ENCODE data around the gene MUC6. TPM values are rescaled to one million over a fixed set of nuclear protein-coding genes. Genes with fewer than 3 reads are reported as not detected.

The MUC6 gene
- total and polyA plus RNA-seq, 10 of the 15 experiments (the other 5 are each of a cell fraction or from before 2014, with no cell fraction given) = 0.03 TPM; not detected in 8

DNA sequence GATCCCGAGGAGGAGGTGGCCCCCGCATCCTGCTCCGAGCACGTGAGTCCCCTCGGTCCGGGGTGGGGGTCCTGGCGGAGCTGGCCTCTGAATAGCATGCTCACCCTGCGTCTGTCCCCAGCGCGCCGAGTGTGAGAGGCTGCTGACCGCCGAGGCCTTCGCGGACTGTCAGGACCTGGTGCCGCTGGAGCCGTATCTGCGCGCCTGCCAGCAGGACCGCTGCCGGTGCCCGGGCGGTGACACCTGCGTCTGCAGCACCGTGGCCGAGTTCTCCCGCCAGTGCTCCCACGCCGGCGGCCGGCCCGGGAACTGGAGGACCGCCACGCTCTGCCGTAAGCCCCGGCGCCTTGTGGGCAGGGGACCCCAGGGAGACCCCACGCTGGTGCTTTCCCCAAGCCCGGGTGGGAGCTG, 41.7 kb upstream of the MUC6 start:
- ChIA-PET RAD21 (ENCODE audit: unreplicated experiment) (no interaction called here), CTCF (no interaction called here), POLR2A (no interaction called here), SMC1A (ENCODE audit: uncharacterized antibody, unreplicated experiment) (no interaction called here)
- Histone ChIP-seq H3K36me3 (ENCODE audit: control insufficient read depth in 2 of 2, insufficient read depth in 2 of 2, low read length in 1 of 2) (no peaks in the 10 kb centered on the region), H3K9ac (ENCODE audit: control insufficient read depth, insufficient read depth, low read length) (no peak overlapping the region), H3K4me3 (no peak overlapping the region), H3K9me3 (replicated peaks; ENCODE audit: control insufficient read depth, insufficient read depth, low read length) (no peaks in the 10 kb centered on the region; the same call in 2 of the 3 replicates), H4K20me1 (ENCODE audit: control insufficient read depth, insufficient read depth) (no peaks in the 10 kb centered on the region), H3K79me2 (ENCODE audit: control insufficient read depth, insufficient read depth, low read length) (no peaks in the 10 kb centered on the region), H2AFZ (ENCODE audit: control insufficient read depth, low read depth, low read length) (no peak overlapping the region), H3K27ac (ENCODE audit: control insufficient read depth, insufficient read depth) (no peak overlapping the region), H3K4me1 (ENCODE audit: control insufficient read depth, insufficient read depth, low read length) (no peaks in the 10 kb centered on the region), H3K27me3 (replicated peaks in 1 of 2; ENCODE audit: control insufficient read depth in 2 of 2, insufficient read depth in 2 of 2, low read length in 1 of 2) (no peaks in the 10 kb centered on the region), H3K4me2 (ENCODE audit: control insufficient read depth, insufficient read depth) (no peak overlapping the region)
- intact Hi-C loops (cut with micrococcal nuclease; ENCODE audit: unreplicated experiment) = no loop called here
- ATAC-seq (no peak), FAIRE-seq (no peak), DNase-seq (ENCODE audit: low read depth, low spot score) (no peak)
- no TSS peak for BruUV-seq (replicated peaks)
- in situ Hi-C loops (cut with MboI) = no loop called here
- no peak for TF ChIP-seq PAX8 (IDR thresholded peaks at IDR 0.05)
- TF ChIP-seq CREM (IDR thresholded peaks at IDR 0.05; ENCODE audit: low read depth) = no peak
- TF ChIP-seq SRF (IDR thresholded peaks at IDR 0.05; ENCODE audit: low read depth in 2 of 2, low read length in 2 of 2) = no peak
- no peak for TF ChIP-seq NFIC (IDR thresholded peaks at IDR 0.05; ENCODE audit: low read depth, low read length)
- no peak for TF ChIP-seq ETV6 (conservative IDR thresholded peaks at IDR 0.05 in 1 of 2, IDR thresholded peaks at IDR 0.05 in 1 of 2; ENCODE audit: borderline replicate concordance in 1 of 2, low read depth in 1 of 2)
- no peak for TF ChIP-seq CBFB (IDR thresholded peaks at IDR 0.05; ENCODE audit: low read depth)
- TF ChIP-seq, protein P1, sequence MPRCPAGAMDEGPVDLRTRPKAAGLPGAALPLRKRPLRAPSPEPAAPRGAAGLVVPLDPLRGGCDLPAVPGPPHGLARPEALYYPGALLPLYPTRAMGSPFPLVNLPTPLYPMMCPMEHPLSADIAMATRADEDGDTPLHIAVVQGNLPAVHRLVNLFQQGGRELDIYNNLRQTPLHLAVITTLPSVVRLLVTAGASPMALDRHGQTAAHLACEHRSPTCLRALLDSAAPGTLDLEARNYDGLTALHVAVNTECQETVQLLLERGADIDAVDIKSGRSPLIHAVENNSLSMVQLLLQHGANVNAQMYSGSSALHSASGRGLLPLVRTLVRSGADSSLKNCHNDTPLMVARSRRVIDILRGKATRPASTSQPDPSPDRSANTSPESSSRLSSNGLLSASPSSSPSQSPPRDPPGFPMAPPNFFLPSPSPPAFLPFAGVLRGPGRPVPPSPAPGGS (IDR thresholded peaks at IDR 0.05; ENCODE audit: borderline replicate concordance, insufficient read depth, low read depth, low read length, poor library complexity, severe bottlenecking) = no peak
- no peak for TF ChIP-seq HCFC1 (IDR thresholded peaks at IDR 0.05; ENCODE audit: low read length)
- no peak for TF ChIP-seq NBN (IDR thresholded peaks at IDR 0.05)
- TF ChIP-seq CEBPB (IDR thresholded peaks at IDR 0.05; ENCODE audit: borderline replicate concordance in 1 of 2, low read depth in 2 of 2, low read length in 2 of 2) = no peak
- no peak for TF ChIP-seq RB1 (IDR thresholded peaks at IDR 0.05; ENCODE audit: borderline replicate concordance)
- no peak for TF ChIP-seq NRF1 (conservative IDR thresholded peaks at IDR 0.05; ENCODE audit: low read depth, low read length)
- TF ChIP-seq ASH2L (IDR thresholded peaks at IDR 0.05; ENCODE audit: borderline replicate concordance, low read depth) = no peak
- TF ChIP-seq, protein P2, sequence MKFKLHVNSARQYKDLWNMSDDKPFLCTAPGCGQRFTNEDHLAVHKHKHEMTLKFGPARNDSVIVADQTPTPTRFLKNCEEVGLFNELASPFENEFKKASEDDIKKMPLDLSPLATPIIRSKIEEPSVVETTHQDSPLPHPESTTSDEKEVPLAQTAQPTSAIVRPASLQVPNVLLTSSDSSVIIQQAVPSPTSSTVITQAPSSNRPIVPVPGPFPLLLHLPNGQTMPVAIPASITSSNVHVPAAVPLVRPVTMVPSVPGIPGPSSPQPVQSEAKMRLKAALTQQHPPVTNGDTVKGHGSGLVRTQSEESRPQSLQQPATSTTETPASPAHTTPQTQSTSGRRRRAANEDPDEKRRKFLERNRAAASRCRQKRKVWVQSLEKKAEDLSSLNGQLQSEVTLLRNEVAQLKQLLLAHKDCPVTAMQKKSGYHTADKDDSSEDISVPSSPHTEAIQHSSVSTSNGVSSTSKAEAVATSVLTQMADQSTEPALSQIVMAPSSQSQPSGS (IDR thresholded peaks at IDR 0.05; ENCODE audit: low read length) = no peak
- TF ChIP-seq, protein P3, sequence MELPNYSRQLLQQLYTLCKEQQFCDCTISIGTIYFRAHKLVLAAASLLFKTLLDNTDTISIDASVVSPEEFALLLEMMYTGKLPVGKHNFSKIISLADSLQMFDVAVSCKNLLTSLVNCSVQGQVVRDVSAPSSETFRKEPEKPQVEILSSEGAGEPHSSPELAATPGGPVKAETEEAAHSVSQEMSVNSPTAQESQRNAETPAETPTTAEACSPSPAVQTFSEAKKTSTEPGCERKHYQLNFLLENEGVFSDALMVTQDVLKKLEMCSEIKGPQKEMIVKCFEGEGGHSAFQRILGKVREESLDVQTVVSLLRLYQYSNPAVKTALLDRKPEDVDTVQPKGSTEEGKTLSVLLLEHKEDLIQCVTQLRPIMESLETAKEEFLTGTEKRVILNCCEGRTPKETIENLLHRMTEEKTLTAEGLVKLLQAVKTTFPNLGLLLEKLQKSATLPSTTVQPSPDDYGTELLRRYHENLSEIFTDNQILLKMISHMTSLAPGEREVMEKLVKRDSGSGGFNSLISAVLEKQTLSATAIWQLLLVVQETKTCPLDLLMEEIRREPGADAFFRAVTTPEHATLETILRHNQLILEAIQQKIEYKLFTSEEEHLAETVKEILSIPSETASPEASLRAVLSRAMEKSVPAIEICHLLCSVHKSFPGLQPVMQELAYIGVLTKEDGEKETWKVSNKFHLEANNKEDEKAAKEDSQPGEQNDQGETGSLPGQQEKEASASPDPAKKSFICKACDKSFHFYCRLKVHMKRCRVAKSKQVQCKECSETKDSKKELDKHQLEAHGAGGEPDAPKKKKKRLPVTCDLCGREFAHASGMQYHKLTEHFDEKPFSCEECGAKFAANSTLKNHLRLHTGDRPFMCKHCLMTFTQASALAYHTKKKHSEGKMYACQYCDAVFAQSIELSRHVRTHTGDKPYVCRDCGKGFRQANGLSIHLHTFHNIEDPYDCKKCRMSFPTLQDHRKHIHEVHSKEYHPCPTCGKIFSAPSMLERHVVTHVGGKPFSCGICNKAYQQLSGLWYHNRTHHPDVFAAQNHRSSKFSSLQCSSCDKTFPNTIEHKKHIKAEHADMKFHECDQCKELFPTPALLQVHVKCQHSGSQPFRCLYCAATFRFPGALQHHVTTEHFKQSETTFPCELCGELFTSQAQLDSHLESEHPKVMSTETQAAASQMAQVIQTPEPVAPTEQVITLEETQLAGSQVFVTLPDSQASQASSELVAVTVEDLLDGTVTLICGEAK (IDR thresholded peaks at IDR 0.05; ENCODE audit: borderline replicate concordance) = no peak
- TF ChIP-seq NR2F1 (conservative IDR thresholded peaks at IDR 0.05) = no peak
- 82% methylated on average over 38 of the region's 39 CpGs for WGBS (ENCODE audit: insufficient coverage, insufficient replicate concordance, low lambda C conversion rate, missing lambda C conversion rate)
